Posterior cingulate gyrus (tissue), 11 donors: ENCODE measurements around the gene SIGLEC6.
A peak's percentile ranks its signal among the peaks of the same experiment; 100 is the strongest.

ENCODE experiments used
- DNase-seq, 10 donors: peaks; one replicate each; pipeline versions ENCODE4 v3.0.0 to v3.0.0-alpha.2; 2020 to 2021; ENCODE audit warnings: mixed read lengths in 3 of 10
- intact Hi-C: fragments of 100-400 bp; cut with DNase I; formaldehyde crosslinking; loops from one replicate; pipeline ENCODE4 v1.15.1; 2023

SIGLEC6 gene

DNA sequence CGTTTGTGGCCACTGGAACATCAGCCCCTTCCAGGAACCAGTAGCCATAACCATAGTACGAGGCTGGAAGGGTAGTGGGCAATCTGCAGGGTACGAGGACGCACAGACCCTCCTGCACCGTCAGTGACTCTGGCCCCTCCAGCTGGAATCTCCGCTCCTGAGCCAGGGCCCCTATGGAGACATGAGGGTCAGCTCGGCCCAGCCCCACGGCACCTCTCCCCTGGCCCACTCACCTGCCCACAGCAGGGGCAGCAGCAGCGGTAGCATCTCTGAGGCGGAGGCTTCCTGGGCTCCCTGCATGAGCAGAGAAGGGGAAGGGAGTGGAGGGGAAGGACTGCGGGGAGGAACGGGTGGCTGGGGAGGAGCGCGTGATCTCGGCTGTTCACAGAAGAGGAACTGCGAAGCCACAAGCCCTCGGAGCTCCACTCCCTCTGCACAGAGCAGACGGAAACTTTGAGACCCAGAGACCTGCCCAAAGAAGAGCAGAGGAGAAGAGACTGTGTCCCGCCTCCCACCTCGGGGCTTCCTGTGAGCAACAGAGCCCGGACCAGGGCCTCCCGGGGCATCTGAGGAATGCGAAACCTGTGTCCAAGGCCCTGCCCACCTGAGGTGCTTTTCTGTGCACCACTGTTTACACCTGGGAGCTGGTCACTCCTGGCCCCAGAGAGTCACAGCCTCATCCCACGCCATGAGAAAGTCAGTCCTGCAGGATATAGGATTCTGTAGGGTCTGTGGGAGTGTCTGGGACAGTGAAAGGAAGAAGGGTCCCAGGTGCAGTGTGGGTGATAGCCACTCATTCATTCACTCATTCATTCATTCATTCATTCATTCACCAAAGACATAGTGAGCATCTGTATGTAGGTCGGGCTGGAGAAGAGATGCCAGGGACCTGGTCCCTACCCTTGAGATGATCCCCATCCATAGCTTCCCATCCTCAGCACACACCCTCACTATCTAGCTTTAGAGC is at the start of gene SIGLEC6:
SIGLEC6 (minus strand) TSS at position 322 of the 967 bp plus-strand sequence; CDS start at position 300, 22 bp downstream.
- intact Hi-C loops: no loop called here
- DNase-seq: peak in 4 of 10 donors; percentile 25 to 87 (median 38)

GRCh38 chr19:51576850-51577249 is 45.4 kb upstream of the SIGLEC6 start:
- no peak for DNase-seq
- intact Hi-C loops: no loop called here

DNA sequence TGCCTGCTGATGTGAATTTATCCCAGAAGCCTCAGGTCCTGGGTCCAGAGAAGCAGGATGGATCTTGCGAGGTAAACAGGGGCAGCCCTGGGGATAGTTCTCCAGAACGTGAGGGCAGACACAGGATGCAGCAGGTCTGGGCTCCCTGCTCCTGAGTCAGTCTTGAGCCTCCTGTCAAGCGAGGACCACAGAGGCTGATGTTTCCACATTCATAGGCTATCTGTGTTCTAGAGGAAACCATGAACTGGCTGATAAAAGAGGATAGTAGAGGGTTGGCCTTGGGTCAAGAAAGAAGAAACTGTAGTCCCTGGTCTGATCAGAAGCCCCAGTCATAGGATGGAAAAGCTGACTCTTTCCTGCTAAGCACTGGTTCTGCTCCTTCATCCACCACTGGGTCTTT is 41.9 kb upstream of the SIGLEC6 start:
- DNase-seq: no peak
- intact Hi-C loops: no loop called here

DNA sequence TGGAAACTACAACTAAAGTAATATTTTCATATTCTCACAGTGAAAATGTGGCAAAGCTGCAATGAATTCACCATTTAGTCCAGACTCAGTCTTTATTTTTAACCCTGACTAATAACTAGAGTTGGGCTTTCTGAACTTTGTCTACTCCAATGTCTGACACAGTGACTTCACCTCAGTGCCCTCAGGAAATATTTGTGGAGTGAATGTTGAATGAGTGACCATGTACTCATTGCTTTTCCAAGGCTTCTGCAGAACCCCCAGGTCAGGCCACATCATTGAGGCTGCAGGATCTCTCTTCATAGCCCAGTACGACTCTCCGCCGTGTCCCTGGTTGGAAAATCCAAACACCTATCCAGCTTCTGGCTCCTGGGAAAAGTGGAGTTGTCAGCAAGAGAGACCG is 41.4 kb upstream of the SIGLEC6 start:
- intact Hi-C loops: no loop called here
- no peak for DNase-seq

- no peak for DNase-seq
- intact Hi-C loops: no loop called here
These were observed 40.9 kb upstream of the SIGLEC6 start for GRCh38 chr19:51572410-51572809.

- intact Hi-C loops: loop anchor here (1.0 kb wide), 1 partner anchor 23 kb away; no protein-coding TSS in a partner anchor
- no peak for DNase-seq
These were observed 40.1 kb upstream of the SIGLEC6 start for GRCh38 chr19:51571599-51571998.

GRCh38 chr19:51570962-51571575 is 39.6 kb upstream of the SIGLEC6 start, which contains the start of gene ZNF175:
Gene ZNF175 (plus strand): TSS chr19:51571283. CDS start chr19:51573330, 2,047 bp downstream.
- DNase-seq: peak; percentile 89 to 98 (median 93)
- intact Hi-C loops: loop anchor here (1.0 kb wide), 1 partner anchor 23 kb away; no protein-coding TSS in a partner anchor

DNA sequence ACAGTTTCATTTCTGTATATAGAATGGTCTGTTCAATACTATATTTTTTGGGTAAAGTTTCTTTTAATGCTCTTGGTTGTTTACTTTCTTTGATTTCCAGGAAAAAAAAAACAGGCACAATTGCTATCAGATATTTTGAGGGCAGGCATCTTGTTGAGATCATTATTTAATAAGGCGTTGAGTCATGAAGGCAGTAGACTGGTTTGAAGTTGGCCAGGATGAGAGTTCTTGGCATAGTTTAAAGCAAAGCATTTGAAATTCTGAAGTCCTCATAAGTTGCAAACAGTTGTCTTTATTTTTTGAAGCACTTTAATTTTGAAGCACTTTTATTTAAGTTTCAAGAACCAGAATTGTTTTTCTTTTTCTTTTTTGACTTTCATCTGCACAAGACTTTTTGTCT is 37.0 kb upstream of the SIGLEC6 start:
- intact Hi-C loops: no loop called here
- no peak for DNase-seq

- intact Hi-C loops: no loop called here
- DNase-seq: no peak
These were observed 36.1 kb upstream of the SIGLEC6 start for GRCh38 chr19:51567583-51567982.

GRCh38 chr19:51566489-51567100 is 35.1 kb upstream of the SIGLEC6 start:
- intact Hi-C loops: no loop called here
- no peak for DNase-seq

DNA sequence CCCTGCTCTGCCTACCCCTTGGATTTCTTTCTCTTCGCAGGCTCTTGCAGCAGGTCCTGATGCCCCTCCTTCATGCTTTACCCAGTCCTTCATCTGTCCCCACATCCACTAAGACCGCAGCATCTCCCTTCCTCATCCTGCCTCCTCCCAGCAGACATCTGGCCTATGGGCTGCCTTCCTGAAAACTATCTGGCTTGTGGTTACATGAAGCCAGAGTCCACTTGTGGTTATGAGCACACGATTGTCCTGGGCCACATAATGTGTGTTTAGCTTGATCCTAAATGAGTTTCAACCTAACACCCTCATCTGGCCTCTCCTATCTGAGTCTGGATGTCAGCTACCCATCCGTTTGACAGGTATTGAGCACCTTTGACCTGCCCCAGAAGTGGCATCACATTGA is 34.1 kb upstream of the SIGLEC6 start:
- intact Hi-C loops: no loop called here

DNA sequence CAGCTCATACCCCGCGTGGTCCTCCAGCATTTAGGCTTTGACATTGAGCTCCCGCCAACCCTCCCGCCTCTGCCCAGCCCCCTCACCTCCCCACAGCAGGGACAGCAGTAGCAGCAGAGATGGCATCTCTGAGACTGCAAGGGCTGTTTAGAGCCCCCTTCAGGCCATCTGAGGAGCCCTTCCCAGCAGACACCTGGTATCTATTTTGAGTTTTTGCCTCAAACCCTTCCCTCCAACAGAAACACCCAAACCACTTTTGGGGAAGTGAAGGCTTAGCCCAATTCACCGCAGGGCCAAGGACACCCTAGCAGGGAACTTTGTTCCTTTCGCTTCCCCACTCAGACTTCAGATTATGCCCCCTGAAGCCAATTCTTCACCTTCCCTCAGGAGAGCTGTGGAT is 33.3 kb upstream of the SIGLEC6 start:
- intact Hi-C loops: no loop called here
- no peak for DNase-seq

More for the DNA sequence above, 34.1 kb upstream of the SIGLEC6 start:
- DNase-seq: no peak

- intact Hi-C loops: no loop called here
- no peak for DNase-seq
These were observed 28.9 kb upstream of the SIGLEC6 start for GRCh38 chr19:51560339-51560738.

GRCh38 chr19:51559240-51559639 is 27.8 kb upstream of the SIGLEC6 start:
- DNase-seq: no peak
- intact Hi-C loops: no loop called here

DNA sequence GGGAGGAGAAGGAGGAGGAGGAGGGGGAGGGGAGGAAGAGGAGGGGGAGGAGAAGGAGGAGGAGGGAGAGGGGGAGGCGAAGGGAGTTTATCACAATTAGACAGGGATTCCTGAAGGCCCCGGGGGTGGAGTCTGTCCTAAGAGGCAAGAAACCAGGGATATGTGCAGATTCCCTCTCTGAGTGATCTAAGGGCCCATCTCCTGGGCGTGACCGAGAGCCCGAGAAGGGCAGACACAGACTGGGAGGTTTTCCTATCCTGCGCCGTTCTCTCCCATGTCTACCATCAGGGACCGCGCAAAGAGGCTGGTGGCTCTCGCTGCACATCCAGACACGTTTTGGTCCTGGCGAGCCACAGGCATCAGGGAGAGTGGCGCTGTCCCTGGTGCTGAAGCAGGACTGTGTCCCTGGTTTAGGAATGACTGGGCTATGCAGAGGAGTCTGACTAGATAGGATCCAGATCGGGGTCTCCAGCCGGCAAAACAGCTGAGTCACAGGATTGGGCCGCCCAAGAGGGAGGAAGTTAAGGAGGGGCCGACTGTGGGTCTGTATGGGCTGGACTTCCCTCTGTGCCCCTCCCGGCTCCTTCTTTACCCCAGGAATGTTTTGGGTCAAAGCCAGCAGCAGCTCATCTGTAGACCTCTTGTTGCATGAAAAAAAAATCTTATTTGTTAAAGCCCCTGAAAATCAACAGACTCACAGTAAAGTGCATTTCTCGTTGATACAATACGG is 21.7 kb upstream of the SIGLEC6 start:
- DNase-seq: peak in 5 of 10 donors; percentile 48 to 90 (median 60)
- intact Hi-C loops: no loop called here

- intact Hi-C loops: no loop called here
- no peak for DNase-seq
These were observed 21.1 kb upstream of the SIGLEC6 start for GRCh38 chr19:51552608-51552995.

GRCh38 chr19:51551673-51552432 is 20.4 kb upstream of the SIGLEC6 start:
- no peak for DNase-seq
- intact Hi-C loops: no loop called here

GRCh38 chr19:51550848-51551672 is 19.6 kb upstream of the SIGLEC6 start:
- intact Hi-C loops: no loop called here

More at GRCh38 chr19:51550848-51551672, 19.6 kb upstream of the SIGLEC6 start:
- no peak for DNase-seq
